A673 (cell line): ENCODE results near the gene LRRC32.

Source experiments
- EZH2 ChIP-seq: fragments of 200-600 bp; sonication (generic); IDR thresholded peaks from 2 replicates; pipeline ENCODE4 v1.6.1; 2017; ENCODE audit warnings: borderline replicate concordance, low read depth, mild to moderate bottlenecking, mixed read lengths, antibody characterized with exemption, low read length; ENCODE audit not compliant: poor library complexity, severe bottlenecking
- TF ChIP-seq, protein P1 (sequence below): fragments of 300-800, 200-600 bp; sonication (generic); conservative IDR thresholded peaks from 2 replicates; pipeline ENCODE4 v1.5.1; 2017; ENCODE audit warnings: low read depth, mild to moderate bottlenecking, antibody characterized with exemption, low read length, moderate library complexity, mixed read lengths

DNA sequence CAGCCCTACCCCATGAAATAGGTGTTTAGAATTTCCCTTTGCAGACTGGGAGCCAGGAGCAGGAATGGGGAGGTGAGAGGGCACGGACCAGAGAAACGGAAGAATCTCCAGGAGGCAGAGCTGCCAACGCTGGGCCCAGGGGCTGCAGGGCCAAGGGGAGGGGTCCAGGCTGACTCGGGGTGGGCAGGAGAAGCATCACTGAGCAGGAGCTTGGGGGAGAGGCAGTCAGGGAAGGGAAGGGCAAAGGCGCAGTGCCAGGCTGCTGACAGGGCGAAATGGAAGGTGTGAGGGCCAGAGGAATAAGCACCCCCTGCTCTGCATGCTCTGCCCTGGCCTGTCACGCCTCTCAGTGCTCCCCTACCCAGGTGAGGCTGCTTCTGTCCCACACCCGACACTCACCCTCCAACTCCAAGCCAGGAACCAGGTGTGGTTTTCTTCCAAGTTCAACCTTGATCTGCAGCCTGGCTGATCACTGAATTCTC is 14.5 kb downstream of the LRRC32 start:
- TF ChIP-seq, protein P1, sequence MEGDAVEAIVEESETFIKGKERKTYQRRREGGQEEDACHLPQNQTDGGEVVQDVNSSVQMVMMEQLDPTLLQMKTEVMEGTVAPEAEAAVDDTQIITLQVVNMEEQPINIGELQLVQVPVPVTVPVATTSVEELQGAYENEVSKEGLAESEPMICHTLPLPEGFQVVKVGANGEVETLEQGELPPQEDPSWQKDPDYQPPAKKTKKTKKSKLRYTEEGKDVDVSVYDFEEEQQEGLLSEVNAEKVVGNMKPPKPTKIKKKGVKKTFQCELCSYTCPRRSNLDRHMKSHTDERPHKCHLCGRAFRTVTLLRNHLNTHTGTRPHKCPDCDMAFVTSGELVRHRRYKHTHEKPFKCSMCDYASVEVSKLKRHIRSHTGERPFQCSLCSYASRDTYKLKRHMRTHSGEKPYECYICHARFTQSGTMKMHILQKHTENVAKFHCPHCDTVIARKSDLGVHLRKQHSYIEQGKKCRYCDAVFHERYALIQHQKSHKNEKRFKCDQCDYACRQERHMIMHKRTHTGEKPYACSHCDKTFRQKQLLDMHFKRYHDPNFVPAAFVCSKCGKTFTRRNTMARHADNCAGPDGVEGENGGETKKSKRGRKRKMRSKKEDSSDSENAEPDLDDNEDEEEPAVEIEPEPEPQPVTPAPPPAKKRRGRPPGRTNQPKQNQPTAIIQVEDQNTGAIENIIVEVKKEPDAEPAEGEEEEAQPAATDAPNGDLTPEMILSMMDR: no peak
- no peak for TF ChIP-seq EZH2
